HG02588 (cell line): Measurements from ENCODE around the gene TMEM259.

ENCODE experiments used
- ATAC-seq: cut with Tn5 transposase; IDR thresholded peaks from one replicate; pipeline ENCODE4 v1.9.1; 2021; ENCODE audit warnings: mild to moderate bottlenecking, moderate library complexity; ENCODE audit not compliant: unreplicated experiment

TMEM259 gene

GRCh38 chr19:1004803-1005664, 15.9 kb downstream of the TMEM259 start:
- ATAC-seq: no peak

DNA sequence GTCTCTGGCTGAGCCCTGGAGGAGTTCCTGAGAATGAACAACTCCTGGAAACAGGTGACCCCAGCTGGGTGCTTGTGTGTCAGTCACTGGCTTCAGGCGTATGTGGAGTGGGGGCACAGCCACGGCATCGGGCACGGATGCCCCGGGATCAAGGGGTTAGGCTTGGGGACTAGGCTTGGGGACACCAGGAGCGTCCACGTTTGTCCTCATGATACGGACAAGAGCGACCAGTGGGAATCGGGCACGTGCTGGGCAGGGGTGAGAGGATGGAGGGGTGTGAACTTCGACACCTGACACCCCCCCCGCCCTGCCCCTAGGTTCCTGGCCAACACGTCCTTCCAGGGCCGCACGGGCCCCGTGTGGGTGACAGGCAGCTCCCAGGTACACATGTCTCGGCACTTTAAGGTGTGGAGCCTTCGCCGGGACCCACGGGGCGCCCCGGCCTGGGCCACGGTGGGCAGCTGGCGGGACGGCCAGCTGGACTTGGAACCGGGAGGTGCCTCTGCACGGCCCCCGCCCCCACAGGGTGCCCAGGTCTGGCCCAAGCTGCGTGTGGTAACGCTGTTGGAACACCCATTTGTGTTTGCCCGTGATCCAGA, 16.6 kb downstream of the TMEM259 start:
- no peak for ATAC-seq

GRCh38 chr19:1003283-1003682, 17.6 kb downstream of the TMEM259 start:
- no peak for ATAC-seq

DNA sequence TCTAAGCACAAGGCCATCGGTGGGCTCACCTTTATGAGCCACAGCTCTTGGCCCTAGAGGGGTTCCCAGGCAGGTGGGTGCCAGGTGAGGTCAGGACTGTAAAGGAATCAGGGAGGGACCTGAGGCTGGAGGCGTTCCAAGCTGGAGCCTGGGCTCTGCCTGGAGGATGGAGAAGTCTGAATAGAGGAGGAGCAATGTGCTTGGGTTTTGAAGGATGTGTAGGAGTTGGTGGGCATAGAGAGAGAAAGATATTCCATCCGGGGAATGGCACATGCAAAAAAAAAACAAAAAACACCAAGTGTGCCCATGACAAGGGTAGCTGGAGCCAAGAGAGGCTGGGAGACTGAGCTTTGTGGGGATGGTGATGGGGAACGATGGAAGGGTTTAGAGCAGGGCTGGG, 18.3 kb downstream of the TMEM259 start:
- ATAC-seq: no peak

- ATAC-seq: no peak
Measured at GRCh38 chr19:1001538-1002166, 19.3 kb downstream of the TMEM259 start.

DNA sequence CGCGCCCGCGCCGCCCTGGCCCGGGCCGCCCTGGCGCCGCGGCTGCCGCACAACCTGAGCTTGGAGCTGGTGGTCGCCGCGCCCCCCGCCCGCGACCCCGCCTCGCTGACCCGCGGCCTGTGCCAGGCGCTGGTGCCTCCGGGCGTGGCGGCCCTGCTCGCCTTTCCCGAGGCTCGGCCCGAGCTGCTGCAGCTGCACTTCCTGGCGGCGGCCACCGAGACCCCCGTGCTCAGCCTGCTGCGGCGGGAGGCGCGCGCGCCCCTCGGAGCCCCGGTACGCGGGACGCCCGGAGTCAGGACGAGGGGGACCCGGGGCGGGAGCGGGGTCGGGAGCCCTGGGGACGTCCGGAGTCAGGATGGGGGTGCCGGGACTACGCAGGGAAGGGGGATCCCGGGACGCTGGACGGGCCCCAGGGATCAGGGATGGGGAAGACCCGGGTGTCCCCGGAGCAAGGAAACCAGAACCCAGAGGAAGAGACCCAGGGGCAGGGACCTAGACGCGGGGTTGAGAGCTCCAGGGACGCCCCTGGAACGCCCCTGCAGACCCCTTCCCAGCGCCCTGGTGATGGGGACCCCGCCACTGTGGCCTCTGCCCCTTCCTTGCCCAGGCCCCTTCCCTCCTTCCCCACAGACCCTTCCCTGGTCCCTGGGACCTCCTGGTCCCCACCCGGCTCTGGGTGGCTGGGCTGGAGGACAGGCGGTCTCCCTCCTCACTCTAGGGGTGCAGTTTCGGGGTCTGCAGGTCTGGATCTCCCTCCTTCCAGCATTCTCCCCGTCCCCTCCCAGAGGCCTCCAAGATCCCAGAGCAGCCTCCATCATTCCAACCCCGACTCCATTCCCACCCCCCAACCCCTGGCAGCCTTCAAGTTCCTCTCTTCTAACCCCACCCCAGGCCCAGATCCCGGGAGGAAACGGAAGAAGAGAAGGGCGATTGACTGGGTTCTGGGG, 20.1 kb downstream of the TMEM259 start:
- no peak for ATAC-seq

GRCh38 chr19:1000095-1000494, 20.8 kb downstream of the TMEM259 start, which contains the start of gene GRIN3B:
Gene GRIN3B (plus strand): TSS chr19:1000419. CDS start chr19:1000438, 19 bp downstream.
- ATAC-seq: no peak

- no peak for ATAC-seq
Measured at GRCh38 chr19:999379-999719, 21.6 kb downstream of the TMEM259 start.

- no peak for ATAC-seq
Measured at GRCh38 chr19:998064-998463, 22.9 kb downstream of the TMEM259 start.

DNA sequence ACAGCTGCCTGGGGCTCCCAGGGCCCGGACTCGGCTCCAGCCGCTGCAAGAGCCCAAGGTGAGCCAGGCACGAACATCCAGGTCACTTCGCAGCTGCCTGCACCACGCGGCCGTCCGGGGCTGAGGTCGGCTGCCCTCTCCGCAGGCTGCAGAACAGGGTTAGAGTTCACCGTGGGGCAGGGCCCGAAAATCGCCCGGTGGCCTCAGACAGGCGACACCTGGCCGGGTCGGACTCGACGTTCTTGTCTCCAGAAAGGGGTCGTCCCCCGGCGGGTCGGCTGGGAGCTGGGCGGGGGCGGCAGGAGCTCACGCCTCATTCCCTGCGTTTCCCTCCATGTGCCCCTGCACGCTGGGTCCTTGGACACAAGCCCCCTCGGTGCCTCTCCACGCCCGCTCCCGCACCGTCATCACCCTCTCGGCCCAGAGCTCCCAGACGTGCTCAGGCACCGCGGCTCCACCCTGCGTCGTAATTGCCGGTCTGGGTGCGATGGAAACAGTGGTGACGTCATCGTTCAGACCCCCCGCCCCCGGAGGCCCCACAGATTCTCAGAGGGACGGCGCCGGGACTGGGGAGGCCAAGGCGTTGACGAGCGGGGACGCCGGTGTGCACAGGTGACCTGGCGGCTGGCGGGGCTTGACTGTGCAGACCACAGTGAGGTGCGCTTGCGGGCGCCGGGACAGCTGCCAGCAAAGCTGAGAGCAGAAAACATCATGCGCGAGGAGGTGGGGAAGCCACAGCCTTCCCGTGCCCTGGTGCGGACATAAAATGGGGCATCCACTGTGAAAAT, 24.7 kb downstream of the TMEM259 start:
- ATAC-seq: no peak

DNA sequence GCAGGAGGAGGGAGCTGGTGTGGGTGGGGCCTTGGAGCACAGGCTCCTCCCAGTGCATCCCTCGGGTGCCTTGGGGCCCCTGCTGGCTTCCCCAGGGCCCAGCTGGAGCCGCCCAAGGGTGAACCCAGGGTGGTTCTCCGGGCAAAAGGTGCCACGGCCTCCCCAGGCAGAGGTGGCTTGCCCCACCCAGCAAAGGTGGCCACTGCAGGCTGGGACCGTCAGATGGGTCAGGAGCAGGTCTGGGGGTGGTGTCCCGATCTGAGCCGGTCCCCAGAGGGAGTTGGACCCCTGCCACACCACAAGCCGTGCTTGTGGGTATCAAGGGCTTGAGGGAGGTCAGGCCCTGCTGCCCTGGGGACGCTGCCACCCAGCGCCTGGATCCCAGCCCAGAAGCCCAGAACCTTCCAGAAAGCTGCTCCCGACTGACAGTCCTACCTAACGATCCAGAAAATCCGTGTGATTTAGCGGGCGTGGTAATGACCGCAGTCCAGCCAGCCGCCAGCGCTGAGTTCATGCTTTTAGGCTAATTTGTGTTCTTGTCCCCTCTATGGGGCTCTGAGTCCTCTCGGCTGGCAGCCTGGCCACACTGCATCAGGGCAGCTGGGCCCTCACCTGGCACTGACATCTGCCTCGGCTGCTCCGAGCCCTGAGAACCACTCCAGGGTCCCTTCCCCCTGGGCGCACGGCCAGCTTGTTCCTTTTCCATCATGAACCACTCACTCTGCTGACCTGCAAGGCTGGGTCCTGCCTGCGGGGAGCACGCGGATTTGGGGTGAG, 25.7 kb downstream of the TMEM259 start:
- no peak for ATAC-seq

DNA sequence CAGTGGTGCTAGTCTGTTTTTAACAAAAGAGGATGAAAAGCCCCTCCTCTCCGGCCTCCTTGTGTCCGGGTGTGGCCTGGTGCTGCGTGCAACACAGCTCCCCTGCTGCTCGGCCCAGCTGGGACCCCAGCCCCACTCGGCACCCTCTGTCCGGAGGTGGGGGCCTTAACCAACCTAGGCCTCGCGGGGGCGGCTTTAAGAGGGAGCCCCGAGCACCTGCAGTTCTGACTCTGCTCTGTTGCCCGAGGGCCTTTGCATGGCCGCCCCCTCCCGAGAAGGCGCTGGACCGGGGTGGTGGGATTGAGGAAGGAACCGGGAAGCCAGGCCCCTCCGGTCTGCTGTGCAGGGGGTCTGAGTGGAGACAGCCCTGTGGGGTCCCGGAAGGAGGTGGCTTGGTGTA, 26.4 kb downstream of the TMEM259 start:
- no peak for ATAC-seq

- no peak for ATAC-seq
Measured at GRCh38 chr19:993831-994393, 27.0 kb downstream of the TMEM259 start.

DNA sequence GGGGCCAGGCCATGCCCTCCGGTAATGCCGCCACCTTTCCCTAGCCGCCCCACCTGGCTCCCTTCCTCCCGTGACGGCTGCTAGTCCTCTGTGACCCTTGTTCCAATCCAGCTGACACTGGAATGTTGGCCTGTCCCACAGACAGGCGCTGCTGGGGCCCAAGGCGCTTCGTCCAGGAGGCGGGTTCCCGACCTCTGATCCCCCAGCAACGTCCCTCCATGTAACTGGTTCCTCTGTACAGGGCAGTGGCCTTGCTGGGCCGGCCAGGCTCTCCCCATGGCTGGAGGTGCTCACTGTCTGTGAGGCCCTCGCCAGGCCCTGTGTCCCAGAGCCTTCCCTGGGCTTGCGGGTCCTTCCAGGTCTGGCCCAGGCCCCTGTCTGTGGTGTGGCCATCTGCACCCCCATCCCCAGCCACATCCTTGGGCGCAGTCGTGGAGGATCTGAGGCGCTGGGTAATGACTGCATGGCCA, 27.5 kb downstream of the TMEM259 start:
- no peak for ATAC-seq

GRCh38 chr19:992670-993055, 28.3 kb downstream of the TMEM259 start:
- no peak for ATAC-seq

GRCh38 chr19:991932-992669, 28.8 kb downstream of the TMEM259 start:
- no peak for ATAC-seq

- ATAC-seq: no peak
Measured at GRCh38 chr19:991174-991931, 29.6 kb downstream of the TMEM259 start.

GRCh38 chr19:990746-991145, 30.2 kb downstream of the TMEM259 start:
- no peak for ATAC-seq
